Natural killer cell (primary cell): ENCODE data around the gene STX5. TPM values are rescaled to one million over a fixed set of nuclear protein-coding genes. Genes with fewer than 3 reads are reported as not detected.
A peak's percentile ranks its signal among the peaks of the same experiment; 100 is the strongest.
"Not testable (repeated sequence)": the region's sequence is repeated elsewhere in the genome, so short reads cannot be mapped to it uniquely, and the experiment has no call there.

Experiments
- ATAC-seq, 3 donors: fragments of 150-1000 bp in 2 of 3; fragments of 200-7000 bp in 1 of 3; cut with Tn5 transposase; 1 replicate in 1 of 3; 2 replicates in 2 of 3; pipeline ENCODE4 v1.10.0; 2021; ENCODE audit warnings: mild to moderate bottlenecking in 2 of 3, moderate library complexity in 2 of 3
- DNase-seq, 2 donors: peaks; one replicate each; pipeline versions ENCODE4 v3.0.0 to v3.0.0-alpha.2; 2013 to 2021; ENCODE audit warnings: mixed read lengths in 1 of 2
- H3K27ac ChIP-seq: one replicate; pipeline ENCODE4 v1.5.1; 2013; ENCODE audit warnings: mild to moderate bottlenecking, low read length
- H3K27me3 ChIP-seq: one replicate; pipeline ENCODE4 v1.6.1; 2013; ENCODE audit warnings: low read length; ENCODE audit not compliant: control insufficient read depth, insufficient read depth
- H3K36me3 ChIP-seq: one replicate; pipeline ENCODE4 v1.6.1; 2013; ENCODE audit warnings: low read length; ENCODE audit not compliant: control insufficient read depth, insufficient read depth
- H3K4me1 ChIP-seq: one replicate; pipeline ENCODE4 v1.6.1; 2013; ENCODE audit warnings: low read length; ENCODE audit not compliant: control insufficient read depth, insufficient read depth
- H3K4me3 ChIP-seq: one replicate; pipeline ENCODE4 v1.5.1; 2013; ENCODE audit warnings: low read length
- H3K9me3 ChIP-seq: one replicate; pipeline ENCODE4 v1.6.1; 2013; ENCODE audit warnings: low read length; ENCODE audit not compliant: control insufficient read depth, insufficient read depth
- H3K27ac Mint-ChIP-seq, 2 donors: one replicate each; pipeline ENCODE4 v1.8.0; 2022; ENCODE audit warnings: mild to moderate bottlenecking in 2 of 2, mixed read lengths in 2 of 2, moderate library complexity in 1 of 2
- H3K27me3 Mint-ChIP-seq, 2 donors: one replicate each; pipeline ENCODE4 v1.8.0; 2022; ENCODE audit warnings: low read depth in 2 of 2, mixed read lengths in 2 of 2
- H3K36me3 Mint-ChIP-seq: one replicate; pipeline ENCODE4 v1.8.0; 2022; ENCODE audit warnings: mixed read lengths
- H3K4me1 Mint-ChIP-seq, 2 donors: one replicate each; pipeline ENCODE4 v1.8.0; 2022; ENCODE audit warnings: mixed read lengths in 2 of 2
- H3K4me3 Mint-ChIP-seq: one replicate; pipeline ENCODE4 v1.8.0; 2022; ENCODE audit warnings: mild to moderate bottlenecking, moderate library complexity, mixed read lengths
- H3K9me3 Mint-ChIP-seq, 2 donors: one replicate each; pipeline ENCODE4 v1.8.0; 2022; ENCODE audit warnings: mixed read lengths in 2 of 2
- CTCF ChIP-seq: fragments of 200-600 bp; IDR thresholded peaks from one replicate; pipeline ENCODE4 v1.8.0; 2022; ENCODE audit warnings: antibody characterized with exemption
- WGBS: methylation state at CpG from one replicate; pipeline ENCODE4 v1.1.7; 2013; ENCODE audit warnings: missing lambda C conversion rate; ENCODE audit not compliant: insufficient coverage; 5-methylcytosine and 5-hydroxymethylcytosine counted together
- intact Hi-C: fragments of 100-400 bp; cut with micrococcal nuclease; formaldehyde crosslinking; loops from one replicate; pipeline ENCODE4 v1.14.2; 2022
- total RNA-seq, 4 donors: library from RNA; stranded (reverse); fragments of 120-200 nt in 1 of 4; gene quantifications; one replicate each; pipeline versions ENCODE4 v1.2.3 to v1.2.4, GENCODE V29; 2013 to 2022

STX5 gene
- total RNA-seq, 3 donors from 2014 or later (not counting 1 experiment from before 2014, with no cell fraction given) = 138 to 171 (median 166) TPM

GRCh38 chr11:62771144-62772021, 60.5 kb downstream of the STX5 start, which contains the start of gene TAF6L:
TSS of gene TAF6L (plus strand) at chr11:62771396. CDS start at chr11:62775784, 4,388 bp downstream.
- WGBS = under 1% methylated on average over 56 of the region's 60 CpGs
- Histone ChIP-seq H3K4me1 (peaks cover 25% of the 10 kb centered on the region), H3K4me3 (peak within 1 kb of the TSS; percentile 70), H3K27me3 (no peaks in the 10 kb centered on the region), H3K27ac (peak within 1 kb of the TSS; percentile 80), H3K9me3 (no peaks in the 10 kb centered on the region), H3K36me3 (peaks cover 22% of the 10 kb centered on the region)
- Mint-ChIP-seq H3K27ac (peak within 1 kb of the TSS; percentile 93 to 99), H3K4me3 (peak within 1 kb of the TSS; percentile 93), H3K36me3 (no peaks in the 10 kb centered on the region), H3K27me3 (no peaks in the 10 kb centered on the region), H3K9me3 (no peaks in the 10 kb centered on the region), H3K4me1 (peaks cover 17 to 25% of the 10 kb centered on the region in 2 donors)
- no peak for TF ChIP-seq CTCF
- intact Hi-C loops = loop anchor here (1.0 kb wide), 2 partner anchors 10 to 15 kb away; partner anchors contain the start of gene POLR2G
- peak; percentile 89 to 92 for DNase-seq
- peak; percentile 87 to 95 (median 89) for ATAC-seq

- Histone ChIP-seq H3K27ac (peak overlapping the region; percentile 80), H3K9me3 (no peaks in the 10 kb centered on the region), H3K27me3 (no peaks in the 10 kb centered on the region), H3K36me3 (peaks cover 22% of the 10 kb centered on the region), H3K4me3 (peak overlapping the region; percentile 70), H3K4me1 (peaks cover 25% of the 10 kb centered on the region)
- H3K36me3 Mint-ChIP-seq = no peaks in the 10 kb centered on the region
- 2% methylated on average over 18 of the region's 18 CpGs for WGBS
- H3K4me1 Mint-ChIP-seq = peaks cover 17 to 25% of the 10 kb centered on the region in 2 donors
- DNase-seq (no peak), ATAC-seq (peak in 1 of 3 donors; percentile 0)
- intact Hi-C loops = loop anchor here (1.0 kb wide), 2 partner anchors 9 to 16 kb away; partner anchors contain the start of gene POLR2G
- H3K4me3 Mint-ChIP-seq = peak overlapping the region; percentile 93
- H3K9me3 Mint-ChIP-seq = no peaks in the 10 kb centered on the region
- H3K27me3 Mint-ChIP-seq = no peaks in the 10 kb centered on the region
- H3K27ac Mint-ChIP-seq = peak overlapping the region; percentile 93 to 99
- no peak for TF ChIP-seq CTCF
These were observed 61.1 kb downstream of the STX5 start for GRCh38 chr11:62770778-62771143.

GRCh38 chr11:62760867-62761227, 71.0 kb downstream of the STX5 start:
- not testable (repeated sequence) for DNase-seq, H3K9me3 Mint-ChIP-seq, H3K27ac ChIP-seq, H3K36me3 Mint-ChIP-seq, ATAC-seq, H3K27me3 ChIP-seq, H3K36me3 ChIP-seq, H3K9me3 ChIP-seq, H3K27me3 Mint-ChIP-seq
- Histone ChIP-seq H3K4me1 (peaks cover 19% of the 10 kb centered on the region), H3K4me3 (peak overlapping the region; percentile 85)
- H3K4me3 Mint-ChIP-seq = peak overlapping the region; percentile 95
- H3K27ac Mint-ChIP-seq = peak overlapping the region; percentile 89 to 94
- intact Hi-C loops = loop anchor here (1.0 kb wide), 3 partner anchors 8 to 33 kb away; partner anchors contain the start of genes TAF6L and TTC9C
- 28% methylated on average over 8 of the region's 9 CpGs for WGBS
- peaks cover 14 to 18% of the 10 kb centered on the region in 2 donors for H3K4me1 Mint-ChIP-seq
